ENCODE results near the gene TAGLN2. TPM values are rescaled to one million over a fixed set of nuclear protein-coding genes. Genes with fewer than 3 reads are reported as not detected.

TAGLN2 gene
- total RNA-seq, 1 experiment from 2014 or later: 66.9 TPM

GRCh38 chr1:159942632-159943277 lies 17.4 kb upstream of the TAGLN2 start:
- H3K36me3 Mint-ChIP-seq: peaks cover 5% of the 10 kb centered on the region; the same call in 1 of the 2 replicates
- H3K27ac Mint-ChIP-seq: no peak overlapping the region
- POLR2A ChIA-PET: no interaction called here
- H3K4me3 Mint-ChIP-seq: no peak overlapping the region
- H3K27me3 Mint-ChIP-seq (ENCODE audit: low read depth): no peaks in the 10 kb centered on the region
- H3K9me3 Mint-ChIP-seq: no peaks in the 10 kb centered on the region
- no peak for TF ChIP-seq GABPB1 (CRISPR knock-in tag; IDR thresholded peaks at IDR 0.05)
- CTCF ChIA-PET: interaction anchor here (5.8 kb wide), 1 partner anchor 64 kb away, joined by 100 read pairs; no protein-coding TSS in a partner anchor
- ATAC-seq (no peak), DNase-seq (ENCODE audit: low spot score) (no peak)
- H3K4me1 Mint-ChIP-seq: peaks cover 49% of the 10 kb centered on the region

- ATAC-seq (no peak), DNase-seq (ENCODE audit: low spot score) (no peak)
- Mint-ChIP-seq H3K27ac (no peak overlapping the region; the same call in 1 of the 2 replicates), H3K9me3 (no peaks in the 10 kb centered on the region), H3K27me3 (ENCODE audit: low read depth) (no peaks in the 10 kb centered on the region), H3K36me3 (peaks cover 5% of the 10 kb centered on the region; the same call in 1 of the 2 replicates), H3K4me3 (no peak overlapping the region), H3K4me1 (peaks cover 58% of the 10 kb centered on the region)
- ChIA-PET CTCF (interaction anchor here (1.5 to 10.6 kb wide), 3 partner anchors 49 to 65 kb away, joined by 5 to 202 read pairs (median 100); no protein-coding TSS in a partner anchor), POLR2A (no interaction called here)
- TF ChIP-seq, protein P1, sequence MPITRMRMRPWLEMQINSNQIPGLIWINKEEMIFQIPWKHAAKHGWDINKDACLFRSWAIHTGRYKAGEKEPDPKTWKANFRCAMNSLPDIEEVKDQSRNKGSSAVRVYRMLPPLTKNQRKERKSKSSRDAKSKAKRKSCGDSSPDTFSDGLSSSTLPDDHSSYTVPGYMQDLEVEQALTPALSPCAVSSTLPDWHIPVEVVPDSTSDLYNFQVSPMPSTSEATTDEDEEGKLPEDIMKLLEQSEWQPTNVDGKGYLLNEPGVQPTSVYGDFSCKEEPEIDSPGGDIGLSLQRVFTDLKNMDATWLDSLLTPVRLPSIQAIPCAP (CRISPR knock-in tag; IDR thresholded peaks at IDR 0.05): no peak
- no peak for TF ChIP-seq E2F4 (CRISPR knock-in tag; IDR thresholded peaks at IDR 0.05; ENCODE audit: borderline replicate concordance, low read depth)
- no peak for TF ChIP-seq MYBL2 (CRISPR knock-in tag; IDR thresholded peaks at IDR 0.05)
- no peak for TF ChIP-seq E2F1 (CRISPR knock-in tag; IDR thresholded peaks at IDR 0.05)
- TF ChIP-seq ZNF232 (CRISPR knock-in tag; IDR thresholded peaks at IDR 0.05): no peak
- TF ChIP-seq, protein P2, sequence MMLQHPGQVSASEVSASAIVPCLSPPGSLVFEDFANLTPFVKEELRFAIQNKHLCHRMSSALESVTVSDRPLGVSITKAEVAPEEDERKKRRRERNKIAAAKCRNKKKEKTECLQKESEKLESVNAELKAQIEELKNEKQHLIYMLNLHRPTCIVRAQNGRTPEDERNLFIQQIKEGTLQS (CRISPR knock-in tag; conservative IDR thresholded peaks at IDR 0.05): no peak
- TF ChIP-seq, protein P3, sequence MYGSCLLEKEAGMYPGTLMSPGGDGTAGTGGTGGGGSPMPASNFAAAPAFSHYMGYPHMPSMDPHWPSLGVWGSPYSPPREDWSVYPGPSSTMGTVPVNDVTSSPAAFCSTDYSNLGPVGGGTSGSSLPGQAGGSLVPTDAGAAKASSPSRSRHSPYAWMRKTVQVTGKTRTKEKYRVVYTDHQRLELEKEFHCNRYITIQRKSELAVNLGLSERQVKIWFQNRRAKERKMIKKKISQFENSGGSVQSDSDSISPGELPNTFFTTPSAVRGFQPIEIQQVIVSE (CRISPR knock-in tag; IDR thresholded peaks at IDR 0.05; ENCODE audit: borderline replicate concordance): no peak
- TF ChIP-seq, protein P4, sequence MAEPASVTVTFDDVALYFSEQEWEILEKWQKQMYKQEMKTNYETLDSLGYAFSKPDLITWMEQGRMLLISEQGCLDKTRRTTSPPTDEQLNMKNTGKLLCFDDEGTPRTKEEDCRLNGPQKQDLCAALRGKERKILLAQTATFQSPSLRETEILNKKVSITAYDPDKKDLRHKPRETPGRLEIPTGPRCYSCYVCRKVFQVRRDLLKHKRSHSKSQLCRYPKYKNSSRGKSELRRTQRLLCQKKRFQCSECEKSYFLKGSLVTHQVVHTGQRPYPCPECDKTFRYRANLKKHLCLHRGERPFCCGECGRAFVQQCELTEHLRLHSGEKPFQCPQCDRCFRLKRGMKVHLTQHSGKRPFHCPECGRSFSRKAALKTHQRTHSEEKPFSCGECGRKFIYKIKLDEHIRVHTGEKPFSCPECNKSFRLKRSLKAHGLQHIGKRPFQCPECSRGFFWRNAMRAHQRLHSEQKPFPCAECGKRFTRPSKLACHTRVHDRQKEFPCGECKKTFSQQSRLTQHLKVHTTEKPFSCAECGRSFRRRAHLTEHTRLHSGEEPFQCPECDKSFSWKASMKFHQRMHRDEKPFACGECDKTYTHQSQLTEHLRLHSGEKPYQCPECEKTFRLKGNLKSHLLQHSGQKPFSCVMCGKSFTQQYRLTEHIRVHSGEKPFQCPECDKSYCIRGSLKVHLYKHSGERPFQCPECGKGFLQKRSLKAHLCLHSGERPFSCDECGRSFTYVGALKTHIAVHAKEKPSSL (CRISPR knock-in tag; conservative IDR thresholded peaks at IDR 0.05): no peak
- TF ChIP-seq EMX1 (CRISPR knock-in tag; IDR thresholded peaks at IDR 0.05): no peak
- TF ChIP-seq, protein P5, sequence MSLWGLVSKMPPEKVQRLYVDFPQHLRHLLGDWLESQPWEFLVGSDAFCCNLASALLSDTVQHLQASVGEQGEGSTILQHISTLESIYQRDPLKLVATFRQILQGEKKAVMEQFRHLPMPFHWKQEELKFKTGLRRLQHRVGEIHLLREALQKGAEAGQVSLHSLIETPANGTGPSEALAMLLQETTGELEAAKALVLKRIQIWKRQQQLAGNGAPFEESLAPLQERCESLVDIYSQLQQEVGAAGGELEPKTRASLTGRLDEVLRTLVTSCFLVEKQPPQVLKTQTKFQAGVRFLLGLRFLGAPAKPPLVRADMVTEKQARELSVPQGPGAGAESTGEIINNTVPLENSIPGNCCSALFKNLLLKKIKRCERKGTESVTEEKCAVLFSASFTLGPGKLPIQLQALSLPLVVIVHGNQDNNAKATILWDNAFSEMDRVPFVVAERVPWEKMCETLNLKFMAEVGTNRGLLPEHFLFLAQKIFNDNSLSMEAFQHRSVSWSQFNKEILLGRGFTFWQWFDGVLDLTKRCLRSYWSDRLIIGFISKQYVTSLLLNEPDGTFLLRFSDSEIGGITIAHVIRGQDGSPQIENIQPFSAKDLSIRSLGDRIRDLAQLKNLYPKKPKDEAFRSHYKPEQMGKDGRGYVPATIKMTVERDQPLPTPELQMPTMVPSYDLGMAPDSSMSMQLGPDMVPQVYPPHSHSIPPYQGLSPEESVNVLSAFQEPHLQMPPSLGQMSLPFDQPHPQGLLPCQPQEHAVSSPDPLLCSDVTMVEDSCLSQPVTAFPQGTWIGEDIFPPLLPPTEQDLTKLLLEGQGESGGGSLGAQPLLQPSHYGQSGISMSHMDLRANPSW (CRISPR knock-in tag; conservative IDR thresholded peaks at IDR 0.05; ENCODE audit: low read depth): no peak
- TF ChIP-seq FOXJ3 (CRISPR knock-in tag; IDR thresholded peaks at IDR 0.05; ENCODE audit: borderline replicate concordance): no peak
- TF ChIP-seq, protein P6, sequence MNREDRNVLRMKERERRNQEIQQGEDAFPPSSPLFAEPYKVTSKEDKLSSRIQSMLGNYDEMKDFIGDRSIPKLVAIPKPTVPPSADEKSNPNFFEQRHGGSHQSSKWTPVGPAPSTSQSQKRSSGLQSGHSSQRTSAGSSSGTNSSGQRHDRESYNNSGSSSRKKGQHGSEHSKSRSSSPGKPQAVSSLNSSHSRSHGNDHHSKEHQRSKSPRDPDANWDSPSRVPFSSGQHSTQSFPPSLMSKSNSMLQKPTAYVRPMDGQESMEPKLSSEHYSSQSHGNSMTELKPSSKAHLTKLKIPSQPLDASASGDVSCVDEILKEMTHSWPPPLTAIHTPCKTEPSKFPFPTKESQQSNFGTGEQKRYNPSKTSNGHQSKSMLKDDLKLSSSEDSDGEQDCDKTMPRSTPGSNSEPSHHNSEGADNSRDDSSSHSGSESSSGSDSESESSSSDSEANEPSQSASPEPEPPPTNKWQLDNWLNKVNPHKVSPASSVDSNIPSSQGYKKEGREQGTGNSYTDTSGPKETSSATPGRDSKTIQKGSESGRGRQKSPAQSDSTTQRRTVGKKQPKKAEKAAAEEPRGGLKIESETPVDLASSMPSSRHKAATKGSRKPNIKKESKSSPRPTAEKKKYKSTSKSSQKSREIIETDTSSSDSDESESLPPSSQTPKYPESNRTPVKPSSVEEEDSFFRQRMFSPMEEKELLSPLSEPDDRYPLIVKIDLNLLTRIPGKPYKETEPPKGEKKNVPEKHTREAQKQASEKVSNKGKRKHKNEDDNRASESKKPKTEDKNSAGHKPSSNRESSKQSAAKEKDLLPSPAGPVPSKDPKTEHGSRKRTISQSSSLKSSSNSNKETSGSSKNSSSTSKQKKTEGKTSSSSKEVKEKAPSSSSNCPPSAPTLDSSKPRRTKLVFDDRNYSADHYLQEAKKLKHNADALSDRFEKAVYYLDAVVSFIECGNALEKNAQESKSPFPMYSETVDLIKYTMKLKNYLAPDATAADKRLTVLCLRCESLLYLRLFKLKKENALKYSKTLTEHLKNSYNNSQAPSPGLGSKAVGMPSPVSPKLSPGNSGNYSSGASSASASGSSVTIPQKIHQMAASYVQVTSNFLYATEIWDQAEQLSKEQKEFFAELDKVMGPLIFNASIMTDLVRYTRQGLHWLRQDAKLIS (CRISPR knock-in tag; IDR thresholded peaks at IDR 0.05; ENCODE audit: borderline replicate concordance): no peak
- no peak for TF ChIP-seq MXD4 (CRISPR knock-in tag; IDR thresholded peaks at IDR 0.05; ENCODE audit: borderline replicate concordance)
- TF ChIP-seq ZSCAN18 (CRISPR knock-in tag; IDR thresholded peaks at IDR 0.05): no peak
- no peak for TF ChIP-seq NR2C2 (CRISPR knock-in tag; IDR thresholded peaks at IDR 0.05)
Observed at GRCh38 chr1:159941591-159942560, 16.6 kb upstream of the TAGLN2 start.
